Breast epithelium (tissue), 4 donors: ENCODE results near the gene LRRC4. TPM values are rescaled to one million over a fixed set of nuclear protein-coding genes. Genes with fewer than 3 reads are reported as not detected.

Source experiments
- DNase-seq, 2 donors: peaks; one replicate each; pipeline ENCODE4 v3.0.0-alpha.2; 2019; ENCODE audit warnings: low spot score in 2 of 2
- H3K27ac ChIP-seq, 2 donors: fragments of 200-600 bp; sonication (generic) in 1 of 2; one replicate each; pipeline ENCODE4 v1.5.1; 2016 to 2019; ENCODE audit warnings: mild to moderate bottlenecking in 1 of 2
- H3K27me3 ChIP-seq, 2 donors: fragments of 200-600 bp; sonication (generic) in 1 of 2; one replicate each; pipeline versions ENCODE4 v1.5.1 to v1.6.0; 2017 to 2019; ENCODE audit warnings: control low read depth in 1 of 2, mild to moderate bottlenecking in 1 of 2
- H3K36me3 ChIP-seq: fragments of 200-600 bp; one replicate; pipeline ENCODE4 v1.5.1; 2019
- H3K4me1 ChIP-seq, 2 donors: fragments of 200-600 bp; sonication (generic); one replicate each; pipeline ENCODE4 v1.5.1; 2016 to 2019; ENCODE audit warnings: control low read depth in 1 of 2
- H3K4me3 ChIP-seq, 3 donors: fragments of 200-600 bp; sonication (generic); 1 replicate in 2 of 3; 2 replicates in 1 of 3; pipeline ENCODE4 v1.5.1; 2016 to 2019; ENCODE audit warnings: mild to moderate bottlenecking in 3 of 3, moderate library complexity in 2 of 3
- H3K9me3 ChIP-seq, 2 donors: fragments of 200-600 bp; sonication (generic) in 1 of 2; one replicate each; pipeline ENCODE4 v1.5.1; 2016 to 2019; ENCODE audit warnings: control low read depth in 1 of 2
- CTCF ChIP-seq, 3 donors: fragments of 450-650 bp; IDR thresholded peaks; one replicate each; pipeline ENCODE4 v1.5.1; 2016 to 2017; ENCODE audit warnings: antibody characterized with exemption in 3 of 3, mild to moderate bottlenecking in 3 of 3, moderate library complexity in 3 of 3
- POLR2A ChIP-seq: fragments of 450-650 bp; IDR thresholded peaks from one replicate; pipeline ENCODE4 v1.6.1; 2016; ENCODE audit warnings: antibody characterized with exemption, mild to moderate bottlenecking, moderate library complexity
- POLR2AphosphoS5 ChIP-seq, 3 donors: sonication (generic); formaldehyde crosslinking; IDR thresholded peaks; one replicate each; pipeline ENCODE4 v1.6.1; 2017; ENCODE audit warnings: antibody characterized with exemption in 3 of 3
- intact Hi-C: fragments of 100-400 bp; cut with DNase I; formaldehyde crosslinking; loops from one replicate; pipeline ENCODE4 v1.15.1; 2023; ENCODE audit warnings: low total_unique reads
- total RNA-seq, 3 donors: library from RNA; depleted of rRNA; stranded (reverse); fragments of >200 nt; gene quantifications; one replicate each; pipeline ENCODE4 v1.1.0, GENCODE V29; 2016

Gene LRRC4
- total RNA-seq, 3 donors from 2014 or later = 0.33 to 3.2 (median 1.6) TPM

- Histone ChIP-seq H3K36me3 (no peaks in the 10 kb centered on the region), H3K9me3 (no peaks in the 10 kb centered on the region), H3K27ac (no peak overlapping the region), H3K27me3 (no peaks in the 10 kb centered on the region), H3K4me1 (no peaks in the 10 kb centered on the region), H3K4me3 (no peak overlapping the region)
- intact Hi-C loops = no loop called here
- TF ChIP-seq CTCF (IDR thresholded peaks at IDR 0.05) (no peak), POLR2AphosphoS5 (IDR thresholded peaks at IDR 0.05) (no peak), POLR2A (no peak)
- DNase-seq = no peak
Observed at GRCh38 chr7:128066395-128066794, 35.2 kb upstream of the LRRC4 start.

- H3K9me3 ChIP-seq = no peaks in the 10 kb centered on the region
- no peak for DNase-seq
- TF ChIP-seq CTCF (IDR thresholded peaks at IDR 0.05) (no peak), POLR2A (no peak), POLR2AphosphoS5 (IDR thresholded peaks at IDR 0.05) (no peak)
- H3K36me3 ChIP-seq = no peaks in the 10 kb centered on the region
- H3K27me3 ChIP-seq = no peaks in the 10 kb centered on the region
- no peaks in the 10 kb centered on the region for H3K4me1 ChIP-seq
- no peak overlapping the region for H3K4me3 ChIP-seq
- intact Hi-C loops = no loop called here
- H3K27ac ChIP-seq = no peak overlapping the region
Observed at GRCh38 chr7:128065872-128066271, 34.6 kb upstream of the LRRC4 start.

GRCh38 chr7:128063088-128063487 is 31.9 kb upstream of the LRRC4 start:
- no peaks in the 10 kb centered on the region for H3K36me3 ChIP-seq
- H3K4me3 ChIP-seq = no peak overlapping the region
- no peak overlapping the region for H3K27ac ChIP-seq
- no peak for DNase-seq
- no peaks in the 10 kb centered on the region for H3K27me3 ChIP-seq
- no peaks in the 10 kb centered on the region for H3K9me3 ChIP-seq
- TF ChIP-seq POLR2AphosphoS5 (IDR thresholded peaks at IDR 0.05) (no peak), CTCF (IDR thresholded peaks at IDR 0.05) (no peak), POLR2A (no peak)
- intact Hi-C loops = no loop called here
- H3K4me1 ChIP-seq = no peaks in the 10 kb centered on the region

GRCh38 chr7:128060018-128060417 is 28.8 kb upstream of the LRRC4 start:
- TF ChIP-seq POLR2AphosphoS5 (IDR thresholded peaks at IDR 0.05) = no peak
- TF ChIP-seq POLR2A = no peak
- no peak for TF ChIP-seq CTCF (IDR thresholded peaks at IDR 0.05)
- intact Hi-C loops = no loop called here
- no peak for DNase-seq
- H3K9me3 ChIP-seq = no peaks in the 10 kb centered on the region
- no peaks in the 10 kb centered on the region for H3K27me3 ChIP-seq
- no peak overlapping the region for H3K27ac ChIP-seq
- no peaks in the 10 kb centered on the region for H3K4me1 ChIP-seq
- no peak overlapping the region for H3K4me3 ChIP-seq
- H3K36me3 ChIP-seq = no peaks in the 10 kb centered on the region

- Histone ChIP-seq H3K4me3 (no peak overlapping the region), H3K27ac (no peak overlapping the region), H3K4me1 (no peaks in the 10 kb centered on the region), H3K36me3 (no peaks in the 10 kb centered on the region), H3K9me3 (no peaks in the 10 kb centered on the region), H3K27me3 (no peaks in the 10 kb centered on the region)
- DNase-seq = no peak
- TF ChIP-seq CTCF (IDR thresholded peaks at IDR 0.05) = no peak
- no peak for TF ChIP-seq POLR2A
- no peak for TF ChIP-seq POLR2AphosphoS5 (IDR thresholded peaks at IDR 0.05)
- intact Hi-C loops = no loop called here
Observed at GRCh38 chr7:128059143-128059988, 28.1 kb upstream of the LRRC4 start.
